ENCODE data around the gene SLC35F3. TPM values are rescaled to one million over a fixed set of nuclear protein-coding genes. Genes with fewer than 3 reads are reported as not detected.
"Not testable (repeated sequence)": the region's sequence is repeated elsewhere in the genome, so short reads cannot be mapped to it uniquely, and the experiment has no call there.

SLC35F3 gene
- total RNA-seq, 2 experiments from 2014 or later = 0.86 to 1.8 TPM

DNA sequence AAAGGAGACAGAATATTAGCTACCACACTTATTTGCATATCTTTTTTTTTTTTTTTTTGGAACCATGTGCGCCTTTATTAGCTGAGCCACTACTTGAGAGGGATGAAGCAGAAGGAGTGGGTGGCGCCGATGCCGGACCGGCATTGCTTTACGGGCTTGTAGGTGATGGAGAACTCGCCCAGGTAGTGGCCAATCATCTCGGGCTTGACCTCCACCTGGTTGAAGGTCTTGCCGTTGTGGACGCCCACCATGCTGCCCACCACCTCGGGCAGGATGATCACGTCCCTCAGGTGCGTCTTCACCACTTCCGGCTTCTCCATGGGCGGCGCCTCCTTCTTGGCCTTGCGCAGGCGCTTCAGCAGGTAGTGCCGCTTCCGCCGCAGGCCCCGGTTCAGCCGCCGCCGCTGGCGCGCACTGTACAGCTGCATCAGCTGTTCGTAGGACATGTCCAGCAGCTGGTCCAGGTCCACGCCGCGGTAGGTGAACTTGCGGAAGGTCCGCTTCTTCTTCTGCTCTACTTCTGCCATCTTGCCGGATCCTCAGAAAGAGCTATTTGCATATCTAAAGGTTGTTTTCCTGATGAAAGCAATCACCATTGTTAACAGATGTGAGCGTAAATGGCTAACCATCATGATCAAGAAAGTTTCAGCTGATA, 452.3 kb downstream of the SLC35F3 start:
- H3K27ac Mint-ChIP-seq = peak overlapping the region; percentile 51
- DNase-seq (peak; percentile 42), ATAC-seq (peak; percentile 33)
- H3K4me1 Mint-ChIP-seq; H3K9me3 Mint-ChIP-seq (ENCODE audit: low read depth); intact Hi-C loops (cut with DNase I, micrococcal nuclease); H3K36me3 Mint-ChIP-seq (ENCODE audit: low read depth); H3K27me3 Mint-ChIP-seq; POLR2A ChIA-PET: not testable (repeated sequence)
- CTCF ChIA-PET = interaction anchor here (0.7 to 1.6 kb wide), 3 partner anchors 8 to 201 kb away, joined by 3 to 4 read pairs (median 3); no protein-coding TSS in a partner anchor
- H3K4me3 Mint-ChIP-seq = peak overlapping the region; percentile 68

DNA sequence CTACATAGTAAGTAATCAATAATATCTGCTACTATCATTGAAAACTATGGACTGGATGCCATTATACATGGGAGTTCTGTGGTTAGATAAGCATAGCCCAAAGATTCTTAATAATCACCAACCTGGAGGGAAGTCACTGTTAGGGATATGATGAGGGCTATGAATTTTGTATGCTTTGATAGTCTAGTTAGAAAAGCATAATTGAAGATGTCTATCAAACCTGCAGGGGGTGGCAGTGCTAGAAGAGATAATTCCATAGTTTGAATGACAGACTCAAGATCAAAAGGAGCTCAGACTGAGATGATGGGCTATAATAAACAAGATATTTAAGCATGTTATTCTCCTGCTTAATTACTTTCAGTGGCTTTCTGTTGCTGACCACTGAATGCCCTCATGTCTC, 453.4 kb downstream of the SLC35F3 start:
- no peaks in the 10 kb centered on the region for H3K9me3 Mint-ChIP-seq (ENCODE audit: low read depth)
- no peaks in the 10 kb centered on the region for H3K36me3 Mint-ChIP-seq (ENCODE audit: low read depth)
- no peaks in the 10 kb centered on the region for H3K4me1 Mint-ChIP-seq
- POLR2A ChIA-PET = no interaction called here
- no peak for ATAC-seq
- CTCF ChIA-PET = interaction anchor here (0.8 to 1.6 kb wide), 3 partner anchors 9 to 97 kb away, joined by 3 to 4 read pairs (median 3); no protein-coding TSS in a partner anchor
- peak overlapping the region; percentile 56 for H3K4me3 Mint-ChIP-seq
- H3K27ac Mint-ChIP-seq = peak overlapping the region; percentile 4
- no peak for DNase-seq
- intact Hi-C loops (cut with DNase I, micrococcal nuclease) = no loop called here
- no peaks in the 10 kb centered on the region for H3K27me3 Mint-ChIP-seq

DNA sequence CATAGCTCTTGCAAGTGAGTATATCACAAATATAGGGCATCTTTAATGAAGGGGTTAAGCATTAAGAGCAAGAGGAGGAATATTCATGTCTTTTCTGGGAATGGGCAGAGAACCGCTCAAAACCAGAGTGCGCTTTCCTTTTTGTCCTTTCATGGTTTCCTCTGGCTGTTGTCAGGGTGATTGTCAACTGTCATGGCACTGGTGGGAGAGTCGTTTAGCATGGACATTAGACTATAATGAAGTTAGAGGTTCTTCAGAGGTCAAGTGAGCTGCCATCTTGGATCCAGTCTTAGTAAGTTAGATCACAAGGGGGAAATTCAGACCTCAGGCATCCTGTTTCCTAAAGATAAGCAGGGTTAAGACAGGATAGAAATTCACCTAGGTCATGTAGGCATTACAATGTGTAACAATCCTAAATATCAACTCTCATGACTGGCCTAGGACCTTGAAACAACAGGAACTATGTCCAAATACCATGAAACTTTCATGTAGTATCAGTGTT, 456.7 kb downstream of the SLC35F3 start:
- ChIA-PET POLR2A (interaction anchor here (0.6 kb wide), 1 partner anchor 370 kb away, joined by 4 read pairs; no protein-coding TSS in a partner anchor), CTCF (interaction anchor here (0.7 to 1.2 kb wide), 3 partner anchors 10 to 32 kb away, joined by 3 to 4 read pairs (median 3); no protein-coding TSS in a partner anchor)
- H3K4me1 Mint-ChIP-seq = no peaks in the 10 kb centered on the region
- ATAC-seq (no peak), DNase-seq (no peak)
- no peak overlapping the region for H3K27ac Mint-ChIP-seq
- intact Hi-C loops (cut with DNase I, micrococcal nuclease) = no loop called here
- H3K9me3 Mint-ChIP-seq (ENCODE audit: low read depth) = no peaks in the 10 kb centered on the region
- H3K4me3 Mint-ChIP-seq = no peak overlapping the region
- no peaks in the 10 kb centered on the region for H3K36me3 Mint-ChIP-seq (ENCODE audit: low read depth)
- no peaks in the 10 kb centered on the region for H3K27me3 Mint-ChIP-seq

- ChIA-PET POLR2A (no interaction called here), CTCF (no interaction called here)
- H3K9me3 Mint-ChIP-seq (ENCODE audit: low read depth) = no peaks in the 10 kb centered on the region
- no peaks in the 10 kb centered on the region for H3K36me3 Mint-ChIP-seq (ENCODE audit: low read depth)
- no peaks in the 10 kb centered on the region for H3K27me3 Mint-ChIP-seq
- no peaks in the 10 kb centered on the region for H3K4me1 Mint-ChIP-seq
- ATAC-seq (no peak), DNase-seq (no peak)
- intact Hi-C loops (cut with DNase I, micrococcal nuclease) = no loop called here
- H3K27ac Mint-ChIP-seq = no peak overlapping the region
- H3K4me3 Mint-ChIP-seq = no peak overlapping the region
Observed at GRCh38 chr1:234362558-234362957, 458.1 kb downstream of the SLC35F3 start.

- DNase-seq (peak; percentile 54), ATAC-seq (peak; percentile 34)
- Mint-ChIP-seq H3K27ac (peak overlapping the region; percentile 26), H3K27me3 (no peaks in the 10 kb centered on the region), H3K4me1 (peaks cover 29% of the 10 kb centered on the region), H3K4me3 (peak overlapping the region; percentile 3), H3K36me3 (ENCODE audit: low read depth) (peaks cover 4% of the 10 kb centered on the region), H3K9me3 (ENCODE audit: low read depth) (no peaks in the 10 kb centered on the region)
- intact Hi-C loops (cut with DNase I, micrococcal nuclease) = no loop called here
- CTCF ChIA-PET = interaction anchor here (1.0 kb wide), 1 partner anchor 58 kb away, joined by 4 read pairs; no protein-coding TSS in a partner anchor
- POLR2A ChIA-PET = no interaction called here
Observed at GRCh38 chr1:234368320-234369032, 464.0 kb downstream of the SLC35F3 start.

- DNase-seq (no peak), ATAC-seq (no peak)
- H3K4me3 Mint-ChIP-seq = no peak overlapping the region
- H3K27ac Mint-ChIP-seq = no peak overlapping the region
- intact Hi-C loops (cut with DNase I, micrococcal nuclease) = no loop called here
- POLR2A ChIA-PET = no interaction called here
- peaks cover 5% of the 10 kb centered on the region for H3K36me3 Mint-ChIP-seq (ENCODE audit: low read depth)
- no peaks in the 10 kb centered on the region for H3K9me3 Mint-ChIP-seq (ENCODE audit: low read depth)
- CTCF ChIA-PET = no interaction called here
- H3K4me1 Mint-ChIP-seq = peaks cover 29% of the 10 kb centered on the region
- no peaks in the 10 kb centered on the region for H3K27me3 Mint-ChIP-seq
Observed at GRCh38 chr1:234369033-234369430, 464.6 kb downstream of the SLC35F3 start.

DNA sequence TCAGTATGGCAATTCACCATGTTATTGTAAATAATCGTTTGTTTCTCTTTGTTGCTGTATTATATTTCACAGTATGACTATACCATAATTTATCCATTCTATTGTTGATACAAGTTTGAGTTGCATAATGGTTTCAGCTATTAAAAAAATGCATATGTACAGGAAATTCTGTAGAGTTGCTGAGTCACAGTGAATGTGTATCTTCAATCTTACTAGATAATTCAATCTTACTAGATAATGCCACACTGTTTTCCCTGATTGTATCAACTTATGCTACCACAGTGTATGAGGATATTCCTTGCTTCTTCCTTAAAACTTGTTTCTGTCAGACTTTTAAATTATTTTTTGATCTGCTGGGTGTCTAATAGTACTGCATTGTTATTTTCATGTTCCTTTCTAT, 465.3 kb downstream of the SLC35F3 start:
- no peak overlapping the region for H3K4me3 Mint-ChIP-seq
- no peaks in the 10 kb centered on the region for H3K9me3 Mint-ChIP-seq (ENCODE audit: low read depth)
- CTCF ChIA-PET = interaction anchor here (0.6 kb wide), 1 partner anchor 153 kb away, joined by 3 read pairs; no protein-coding TSS in a partner anchor
- peaks cover 35% of the 10 kb centered on the region for H3K4me1 Mint-ChIP-seq
- DNase-seq (no peak), ATAC-seq (no peak)
- intact Hi-C loops (cut with DNase I, micrococcal nuclease) = loop anchor here (5.0 to 10.0 kb wide), 4 partner anchors 42 to 1415 kb away; partner anchors contain the start of genes NTPCR (in 1 of the 2) and TARBP1 (in 1 of the 2)
- H3K27ac Mint-ChIP-seq = no peak overlapping the region
- H3K27me3 Mint-ChIP-seq = no peaks in the 10 kb centered on the region
- POLR2A ChIA-PET = no interaction called here
- H3K36me3 Mint-ChIP-seq (ENCODE audit: low read depth) = peaks cover 9% of the 10 kb centered on the region

- Mint-ChIP-seq H3K4me3 (no peak overlapping the region), H3K27ac (no peak overlapping the region), H3K4me1 (peaks cover 49% of the 10 kb centered on the region), H3K27me3 (no peaks in the 10 kb centered on the region), H3K9me3 (ENCODE audit: low read depth) (no peaks in the 10 kb centered on the region), H3K36me3 (ENCODE audit: low read depth) (peaks cover 18% of the 10 kb centered on the region)
- no peak for ATAC-seq
- intact Hi-C loops (cut with DNase I, micrococcal nuclease) = loop anchor here (5.0 to 10.0 kb wide), 4 partner anchors 44 to 1417 kb away; partner anchors contain the start of genes NTPCR (in 1 of the 2) and TARBP1 (in 1 of the 2)
- ChIA-PET CTCF (interaction anchor here (0.7 to 1.1 kb wide), 3 partner anchors 10 to 158 kb away, joined by 3 to 4 read pairs (median 3); no protein-coding TSS in a partner anchor), POLR2A (interaction anchor here (0.6 kb wide), 1 partner anchor 43 kb away, joined by 3 read pairs; no protein-coding TSS in a partner anchor)
- no peak for DNase-seq
Observed at GRCh38 chr1:234371414-234371813, 466.9 kb downstream of the SLC35F3 start.

GRCh38 chr1:234372011-234372757, 467.7 kb downstream of the SLC35F3 start:
- Mint-ChIP-seq H3K9me3 (ENCODE audit: low read depth) (no peaks in the 10 kb centered on the region), H3K4me3 (peak overlapping the region; percentile 98), H3K36me3 (ENCODE audit: low read depth) (peaks cover 22% of the 10 kb centered on the region), H3K4me1 (peaks cover 54% of the 10 kb centered on the region), H3K27me3 (no peaks in the 10 kb centered on the region), H3K27ac (peak overlapping the region; percentile 99)
- ATAC-seq (no peak), DNase-seq (no peak)
- CTCF ChIA-PET = interaction anchor here (0.6 to 1.1 kb wide), 3 partner anchors 11 to 71 kb away, joined by 3 to 4 read pairs (median 3); no protein-coding TSS in a partner anchor
- intact Hi-C loops (cut with DNase I, micrococcal nuclease) = loop anchor here (2.0 to 10.0 kb wide), 8 partner anchors 27 to 1417 kb away; partner anchors contain the start of genes NTPCR (in 1 of the 2) and TARBP1 (in 1 of the 2)
- POLR2A ChIA-PET = interaction anchor here (0.8 to 1.4 kb wide), 3 partner anchors 8 to 173 kb away, joined by 3 to 4 read pairs (median 4); no protein-coding TSS in a partner anchor

GRCh38 chr1:234373064-234373958, 468.8 kb downstream of the SLC35F3 start, which contains the start of gene COA6:
COA6 (plus strand) TSS chr1:234373456; CDS start chr1:234373467, 11 bp downstream.
- DNase-seq = peak; percentile 92
- peak; percentile 89 for ATAC-seq
- no peaks in the 10 kb centered on the region for H3K27me3 Mint-ChIP-seq
- CTCF ChIA-PET = interaction anchor here (0.6 to 1.9 kb wide), 6 partner anchors 10 to 1131 kb away, joined by 3 to 7 read pairs (median 3); partner anchors contain the start of gene B3GALNT2
- H3K27ac Mint-ChIP-seq = peak within 1 kb of the TSS; percentile 99
- H3K4me3 Mint-ChIP-seq = peak within 1 kb of the TSS; percentile 98
- H3K4me1 Mint-ChIP-seq = peaks cover 56% of the 10 kb centered on the region
- H3K36me3 Mint-ChIP-seq (ENCODE audit: low read depth) = peaks cover 33% of the 10 kb centered on the region
- no peaks in the 10 kb centered on the region for H3K9me3 Mint-ChIP-seq (ENCODE audit: low read depth)
- intact Hi-C loops (cut with DNase I, micrococcal nuclease) = loop anchor here (1.0 to 10.0 kb wide), 15 partner anchors 25 to 1419 kb away; partner anchors contain the start of genes ARID4B (in 1 of the 2), GGPS1 (in 1 of the 2), MAP3K21 (in 1 of the 2) and NTPCR (in 1 of the 2)
- POLR2A ChIA-PET = interaction anchor here (0.5 to 1.4 kb wide), 4 partner anchors 9 to 1120 kb away, joined by 4 read pairs; no protein-coding TSS in a partner anchor
